GOT3 (cell line): ENCODE data around the gene CADM2.

Source experiments
- DNase-seq: peaks from one replicate; lab custom pipeline; 2025; ENCODE audit warnings: mixed read lengths; lab: John Stamatoyannopoulos, UW

CADM2 gene

GRCh38 chr3:85572426-85572825 lies 613.6 kb downstream of the CADM2 start:
- DNase-seq = no peak

DNA sequence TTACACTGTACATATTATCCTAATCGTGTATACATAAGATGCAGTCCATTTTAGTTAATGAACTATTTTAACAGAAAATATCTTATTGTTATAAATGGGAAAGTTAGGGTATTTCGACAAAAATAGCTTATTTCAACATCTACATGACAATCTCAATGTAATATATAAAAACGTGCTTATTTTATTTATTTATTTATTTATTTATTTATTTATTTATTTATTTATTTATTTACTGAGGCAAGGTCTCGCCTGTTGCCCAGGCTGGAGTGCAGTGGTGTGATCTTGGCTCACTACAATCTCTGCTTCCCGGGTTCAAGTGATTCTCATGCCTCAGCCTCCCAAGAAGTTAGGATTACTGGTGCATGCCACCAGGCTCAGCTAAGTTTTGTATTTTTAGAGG lies 614.2 kb downstream of the CADM2 start:
- no peak for DNase-seq

DNA sequence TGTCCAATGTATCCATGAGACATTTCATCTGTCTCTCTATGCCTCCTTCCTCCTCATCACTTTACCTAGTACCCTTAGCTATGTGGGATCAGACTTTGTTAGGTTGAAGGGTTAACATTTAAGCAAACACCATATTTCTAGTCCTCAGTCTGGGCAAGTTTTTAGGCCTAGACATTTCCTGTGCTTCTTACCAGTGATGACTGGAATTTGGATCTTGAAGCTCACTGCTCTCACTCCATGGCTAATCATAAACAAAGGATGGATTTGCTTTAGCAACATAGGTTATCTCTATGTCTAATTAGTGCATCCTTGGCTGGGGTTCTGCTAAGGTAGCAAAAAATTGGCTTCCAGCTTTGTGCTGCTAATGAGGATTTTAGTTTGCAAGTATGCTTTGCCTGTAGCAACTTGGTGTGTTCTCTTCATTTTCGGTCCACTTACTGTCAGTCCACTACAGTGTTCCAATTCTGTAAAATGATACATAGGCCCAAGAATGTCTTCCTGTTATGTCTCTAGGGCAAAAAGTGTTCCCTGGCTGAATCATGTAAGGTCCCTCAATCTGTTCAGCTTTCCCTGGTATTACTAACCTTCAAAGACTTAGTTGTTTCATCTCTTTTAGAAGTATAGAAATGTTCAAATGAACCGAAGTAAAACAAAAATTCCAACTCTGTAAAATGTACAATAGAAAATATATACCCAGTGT lies 615.4 kb downstream of the CADM2 start:
- no peak for DNase-seq

DNA sequence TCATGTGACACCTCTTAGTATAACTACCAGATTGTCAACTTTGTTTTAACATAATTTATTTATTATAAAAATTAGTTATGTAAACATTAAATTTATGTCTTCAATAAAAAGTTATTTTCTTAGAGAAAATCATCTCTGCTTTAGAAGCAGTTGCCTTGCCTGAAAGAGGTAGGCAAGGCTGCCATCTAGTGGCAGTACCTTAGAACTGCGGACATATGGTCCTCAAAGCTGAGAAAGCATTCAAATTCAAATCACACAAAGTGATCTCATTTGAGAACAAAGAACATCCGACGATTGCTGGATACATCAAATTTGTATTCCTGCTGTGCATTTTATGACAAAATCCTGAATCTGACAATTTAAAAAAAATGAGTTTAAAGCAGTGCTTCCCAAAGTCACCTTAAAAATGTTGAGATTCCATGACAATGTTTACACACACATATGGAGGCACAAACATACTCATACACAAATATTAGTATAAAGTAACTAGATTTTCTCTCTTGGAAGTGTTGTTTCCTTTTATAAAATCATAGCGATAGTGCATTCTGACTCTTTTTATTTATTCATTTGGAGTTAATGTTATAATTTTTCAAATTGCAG lies 617.4 kb downstream of the CADM2 start:
- no peak for DNase-seq

DNA sequence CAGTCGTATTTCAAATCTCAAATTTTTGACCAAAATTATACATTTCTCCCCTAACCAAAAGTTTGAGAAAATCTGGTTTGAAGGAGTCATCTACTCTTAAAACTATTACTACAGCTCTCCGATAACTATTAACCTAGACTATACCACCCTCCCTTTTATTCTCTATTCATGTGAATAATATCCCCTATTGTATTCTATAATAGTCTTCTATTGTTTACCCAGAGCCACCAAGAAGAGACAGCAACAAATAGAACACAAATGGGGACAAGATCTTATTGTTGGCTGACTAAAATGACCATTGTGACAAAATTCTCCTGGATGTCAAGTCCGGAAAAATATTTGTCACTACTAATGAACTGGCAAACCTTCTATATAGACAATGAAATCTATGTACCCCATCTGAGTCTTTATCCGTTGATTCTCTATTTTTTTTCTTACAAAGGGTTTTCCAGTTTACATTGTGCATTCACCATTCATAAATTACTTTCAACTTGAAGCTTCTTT lies 618.0 kb downstream of the CADM2 start:
- no peak for DNase-seq

GRCh38 chr3:85584779-85585356 lies 626.1 kb downstream of the CADM2 start:
- DNase-seq = no peak

GRCh38 chr3:85586018-85586417 lies 627.2 kb downstream of the CADM2 start:
- DNase-seq = no peak

- no peak for DNase-seq
These were observed 630.4 kb downstream of the CADM2 start for GRCh38 chr3:85589145-85589544.

GRCh38 chr3:85591451-85591850 lies 632.7 kb downstream of the CADM2 start:
- DNase-seq = no peak

DNA sequence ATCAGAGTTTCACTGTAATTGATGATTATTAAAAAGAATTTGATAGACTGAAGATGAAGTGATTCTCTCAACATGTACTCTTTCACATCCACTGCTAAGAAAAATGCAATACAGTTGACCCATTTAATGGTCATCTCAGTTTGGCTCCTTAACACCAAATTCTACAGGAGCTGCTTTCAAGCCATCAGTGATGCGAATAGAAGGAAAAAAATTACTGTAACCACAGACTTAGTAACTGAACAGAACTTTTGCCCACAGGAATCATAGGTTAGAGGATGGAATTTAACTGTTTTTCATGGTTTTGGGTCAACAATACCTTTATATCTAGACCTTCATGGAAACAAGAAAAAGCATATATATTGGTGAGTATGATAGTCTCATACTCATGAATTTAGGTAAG lies 633.5 kb downstream of the CADM2 start:
- DNase-seq = no peak

- no peak for DNase-seq
These were observed 635.9 kb downstream of the CADM2 start for GRCh38 chr3:85594676-85595075.

DNA sequence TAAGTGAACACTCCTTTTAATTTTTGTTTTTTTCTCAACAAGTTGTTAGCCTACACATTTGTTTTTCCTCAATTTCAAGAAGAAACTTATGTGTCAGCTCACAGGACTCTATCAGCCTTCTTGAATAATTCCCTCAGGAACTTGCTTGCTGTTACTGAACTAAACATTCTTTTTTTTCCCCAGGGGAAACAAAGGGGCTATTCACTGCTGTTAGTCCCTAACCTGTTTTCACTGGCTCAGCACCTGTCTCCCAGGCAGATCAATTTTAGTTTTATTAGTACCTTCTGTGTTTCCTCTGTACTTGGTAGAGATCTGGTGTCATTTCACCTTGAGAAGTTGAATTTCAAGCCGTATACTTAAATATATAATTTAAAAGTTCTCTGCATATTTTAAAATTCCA lies 644.6 kb downstream of the CADM2 start:
- DNase-seq = no peak

- no peak for DNase-seq
These were observed 645.9 kb downstream of the CADM2 start for GRCh38 chr3:85604641-85605040.

DNA sequence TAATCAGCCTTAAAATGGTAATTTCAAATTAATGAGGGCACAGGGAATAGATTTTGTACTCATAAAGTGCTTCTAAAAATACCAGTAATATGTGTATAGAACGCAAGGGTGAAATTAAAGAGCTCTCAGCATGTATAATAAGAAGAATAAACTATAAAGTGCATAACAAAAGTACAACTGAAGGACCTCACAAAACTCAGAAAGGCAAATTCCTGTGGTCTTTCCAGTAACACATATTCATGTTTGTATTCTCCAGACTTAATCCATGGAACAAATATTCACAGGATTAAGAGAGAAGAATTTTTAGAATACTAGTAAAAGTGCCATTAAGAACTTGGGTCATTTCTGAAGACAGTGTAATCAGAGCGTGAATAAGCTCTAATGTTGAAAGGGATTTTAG lies 646.3 kb downstream of the CADM2 start:
- no peak for DNase-seq

DNA sequence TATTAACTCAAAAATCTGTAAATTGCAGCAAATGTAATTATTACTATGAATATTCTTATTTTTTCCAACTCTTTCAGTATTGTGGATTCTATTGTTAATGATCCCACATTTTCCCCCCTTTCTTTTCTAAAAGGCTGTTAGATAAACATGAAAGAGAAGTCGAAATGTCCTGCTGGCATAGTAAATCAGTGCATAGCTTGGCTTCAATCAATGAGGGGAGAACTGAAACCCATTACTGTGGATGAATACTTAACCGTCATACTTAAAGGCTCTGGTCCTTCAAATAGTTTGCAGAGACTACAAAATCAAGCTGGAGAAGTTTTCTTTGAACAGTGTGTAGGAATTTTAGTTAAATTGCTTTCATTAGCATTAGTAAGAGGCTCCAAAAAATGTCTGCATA lies 667.9 kb downstream of the CADM2 start:
- DNase-seq = no peak

GRCh38 chr3:85627932-85628331 lies 669.1 kb downstream of the CADM2 start:
- no peak for DNase-seq

GRCh38 chr3:85631070-85631469 lies 672.3 kb downstream of the CADM2 start:
- DNase-seq = no peak

- no peak for DNase-seq
These were observed 674.1 kb downstream of the CADM2 start for GRCh38 chr3:85632921-85633320.

DNA sequence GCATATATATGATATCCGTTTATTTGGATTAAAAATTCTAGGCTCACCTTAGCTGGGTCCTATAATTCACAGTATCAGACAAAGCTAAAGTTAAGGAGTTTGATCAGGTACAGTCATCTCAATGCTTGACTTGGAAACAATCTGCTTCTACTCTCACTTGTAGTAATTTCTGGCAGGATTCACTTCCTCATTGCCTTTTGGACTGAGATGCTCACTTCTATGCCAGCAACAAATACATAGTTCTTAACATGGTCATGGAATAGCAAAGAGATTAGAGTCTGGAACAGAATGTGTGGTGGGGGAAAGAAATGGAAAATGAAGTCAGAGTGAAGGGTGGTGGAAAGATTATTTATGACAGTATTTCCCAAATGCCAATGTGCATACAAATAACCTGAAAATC lies 693.6 kb downstream of the CADM2 start:
- DNase-seq = no peak

DNA sequence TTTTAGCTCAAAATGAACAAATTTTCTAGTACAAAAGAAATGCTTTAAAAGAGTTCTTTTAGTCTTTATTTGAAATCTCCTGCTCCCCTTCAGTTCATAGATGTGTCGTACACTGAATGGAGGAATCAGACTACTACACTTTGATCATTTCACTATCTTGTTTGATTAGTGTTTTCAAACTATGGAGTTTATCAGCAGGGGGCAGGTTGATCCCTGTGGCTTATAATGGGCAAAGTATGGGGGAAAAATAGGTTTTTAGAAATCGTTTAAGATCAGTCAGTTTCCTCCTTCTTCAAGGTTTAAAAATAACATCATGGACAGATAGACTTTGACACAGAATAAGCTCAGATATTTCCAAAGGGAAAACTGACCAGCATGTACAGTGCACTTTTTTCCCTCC lies 701.7 kb downstream of the CADM2 start:
- no peak for DNase-seq

DNA sequence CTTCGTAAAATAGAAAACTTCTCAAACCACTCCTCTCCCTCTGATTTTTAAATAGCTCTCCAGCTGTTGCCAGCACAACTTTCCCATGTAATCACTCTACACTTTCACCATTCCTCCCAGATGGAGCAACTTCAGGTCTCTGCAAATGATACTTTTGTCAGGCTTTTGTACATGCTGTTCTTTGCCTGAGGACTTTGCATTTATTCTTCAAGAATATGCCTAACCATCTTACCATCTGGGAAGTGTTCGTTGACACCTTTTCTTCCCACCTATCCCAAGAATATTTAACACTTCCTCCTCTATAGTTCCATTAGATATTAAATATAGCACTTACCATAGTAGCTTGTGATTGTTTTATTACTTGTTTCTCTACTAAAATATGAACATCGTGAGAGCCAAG lies 703.7 kb downstream of the CADM2 start:
- no peak for DNase-seq

- no peak for DNase-seq
These were observed 709.0 kb downstream of the CADM2 start for GRCh38 chr3:85667744-85668143.

DNA sequence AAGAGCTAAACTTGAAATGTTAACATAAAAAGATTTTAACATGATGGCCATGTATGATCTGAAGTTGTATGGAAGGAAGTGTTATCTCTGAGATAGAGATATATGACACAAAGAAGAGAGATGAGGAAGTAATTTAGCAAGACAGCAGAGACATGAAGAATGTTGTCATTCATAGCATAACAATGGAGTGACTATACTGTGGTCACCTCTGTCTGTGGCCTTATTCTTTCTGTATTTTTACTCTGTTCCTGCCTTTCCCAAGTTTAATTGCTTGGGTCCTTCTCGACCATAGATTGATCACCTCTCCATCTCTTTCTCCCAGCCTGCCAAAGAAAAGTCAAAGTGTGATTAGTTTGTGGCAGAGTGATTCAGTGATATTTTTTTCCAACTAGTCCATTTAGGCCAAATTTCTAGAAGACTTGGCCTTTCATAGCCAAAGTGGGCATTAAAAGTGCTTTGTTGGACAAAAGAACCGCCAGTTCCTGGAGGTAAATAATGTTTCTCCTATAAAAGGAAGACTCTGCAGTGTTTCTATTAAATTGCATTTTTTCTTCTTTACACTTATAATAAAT lies 711.9 kb downstream of the CADM2 start:
- DNase-seq = no peak
